Esophagus (tissue), 2 donors: Measurements from ENCODE around the gene CCDC57. TPM values are rescaled to one million over a fixed set of nuclear protein-coding genes. Genes with fewer than 3 reads are reported as not detected.
A peak's percentile ranks its signal among the peaks of the same experiment; 100 is the strongest.

Experiments
- H3K27ac ChIP-seq, 2 donors: one replicate each; pipeline ENCODE4 v1.5.1; 2013; ENCODE audit warnings: low read depth in 2 of 2, mild to moderate bottlenecking in 2 of 2, inconsistent platforms in 1 of 2, low read length in 1 of 2, moderate library complexity in 1 of 2
- H3K27me3 ChIP-seq, 2 donors: one replicate each; pipeline ENCODE4 v1.6.1; 2013; ENCODE audit warnings: low read length in 2 of 2, control low read depth in 1 of 2, mild to moderate bottlenecking in 1 of 2; ENCODE audit not compliant: insufficient read depth in 2 of 2, control insufficient read depth in 1 of 2
- H3K36me3 ChIP-seq, 2 donors: one replicate each; pipeline ENCODE4 v1.6.1; 2013; ENCODE audit warnings: low read length in 1 of 2; ENCODE audit not compliant: control insufficient read depth in 2 of 2, insufficient read depth in 2 of 2
- H3K4me1 ChIP-seq, 2 donors: one replicate each; pipeline ENCODE4 v1.6.1; 2013; ENCODE audit warnings: low read length in 1 of 2; ENCODE audit not compliant: control insufficient read depth in 2 of 2, insufficient read depth in 2 of 2
- H3K4me3 ChIP-seq, 2 donors: one replicate each; pipeline ENCODE4 v1.5.1; 2013; ENCODE audit warnings: low read length in 2 of 2, mild to moderate bottlenecking in 2 of 2, low read depth in 1 of 2, moderate library complexity in 1 of 2
- H3K9me3 ChIP-seq, 2 donors: one replicate each; pipeline ENCODE4 v1.6.1; 2013; ENCODE audit warnings: mild to moderate bottlenecking in 2 of 2, low read depth in 1 of 2, low read length in 1 of 2, moderate library complexity in 1 of 2; ENCODE audit not compliant: control insufficient read depth in 2 of 2, insufficient read depth in 1 of 2
- WGBS, 2 donors: extraction: QIAGEN DNeasy Blood & Tissue Kit; methylation state at CpG; one replicate each; pipeline ENCODE4 v1.1.7; 2013; 5-methylcytosine and 5-hydroxymethylcytosine counted together
- polyA plus RNA-seq, 2 donors: library from polyadenylated mRNA; stranded (reverse); fragments of 200-250 nt; gene quantifications; one replicate each; pipeline ENCODE4 v1.2.3, GENCODE V29; 2013
- donor health status: healthy with polysubstance abuse.
- donor health status: Bipolar disorder and iron deficiency.

Gene CCDC57
- polyA plus RNA-seq, 2 donors: 16.3 to 33.7 TPM

GRCh38 chr17:82157046-82158035 is 55.3 kb downstream of the CCDC57 start:
- H3K4me3 ChIP-seq: no peak overlapping the region
- WGBS, 2 donors: 88% methylated on average over 34 to 36 of the region's 36 CpGs
- H3K27ac ChIP-seq: no peak overlapping the region
- H3K36me3 ChIP-seq: peaks cover 0 to 6% of the 10 kb centered on the region in 2 donors
- H3K27me3 ChIP-seq: no peaks in the 10 kb centered on the region
- H3K9me3 ChIP-seq: no peaks in the 10 kb centered on the region
- H3K4me1 ChIP-seq: peaks cover 0 to 9% of the 10 kb centered on the region in 2 donors

GRCh38 chr17:82156284-82156925 is 56.2 kb downstream of the CCDC57 start:
- H3K36me3 ChIP-seq: peaks cover 0 to 6% of the 10 kb centered on the region in 2 donors
- no peak overlapping the region for H3K4me3 ChIP-seq
- no peak overlapping the region for H3K27ac ChIP-seq
- 92 to 94% methylated on average over 14 of the region's 14 CpGs for WGBS, 2 donors
- peaks cover 0 to 14% of the 10 kb centered on the region in 2 donors for H3K4me1 ChIP-seq
- no peaks in the 10 kb centered on the region for H3K9me3 ChIP-seq
- no peaks in the 10 kb centered on the region for H3K27me3 ChIP-seq

- Histone ChIP-seq H3K4me3 (no peak overlapping the region), H3K27ac (no peak overlapping the region), H3K4me1 (peaks cover 0 to 14% of the 10 kb centered on the region in 2 donors), H3K27me3 (no peaks in the 10 kb centered on the region), H3K9me3 (no peaks in the 10 kb centered on the region), H3K36me3 (peaks cover 0 to 6% of the 10 kb centered on the region in 2 donors)
- WGBS, 2 donors: 89 to 91% methylated on average over 9 of the region's 9 CpGs
These were observed 57.0 kb downstream of the CCDC57 start for GRCh38 chr17:82155606-82156005.

- H3K27ac ChIP-seq: no peak overlapping the region
- H3K9me3 ChIP-seq: no peaks in the 10 kb centered on the region
- 83 to 85% methylated on average over 27 of the region's 27 CpGs for WGBS, 2 donors
- H3K36me3 ChIP-seq: peaks cover 0 to 4% of the 10 kb centered on the region in 2 donors
- H3K4me1 ChIP-seq: peaks cover 0 to 14% of the 10 kb centered on the region in 2 donors
- no peaks in the 10 kb centered on the region for H3K27me3 ChIP-seq
- no peak overlapping the region for H3K4me3 ChIP-seq
These were observed 57.7 kb downstream of the CCDC57 start for GRCh38 chr17:82154881-82155331.

- Histone ChIP-seq H3K36me3 (peaks cover 0 to 4% of the 10 kb centered on the region in 2 donors), H3K9me3 (no peaks in the 10 kb centered on the region), H3K4me3 (no peak overlapping the region), H3K27ac (no peak overlapping the region), H3K4me1 (peaks cover 3 to 14% of the 10 kb centered on the region in 2 donors), H3K27me3 (no peaks in the 10 kb centered on the region)
- 44 to 55% methylated on average over 16 of the region's 16 CpGs for WGBS, 2 donors
These were observed 58.8 kb downstream of the CCDC57 start for GRCh38 chr17:82153745-82154375.

- Histone ChIP-seq H3K4me3 (no peak overlapping the region), H3K27me3 (no peaks in the 10 kb centered on the region), H3K4me1 (peaks cover 3 to 14% of the 10 kb centered on the region in 2 donors), H3K9me3 (no peaks in the 10 kb centered on the region), H3K36me3 (peaks cover 0 to 4% of the 10 kb centered on the region in 2 donors), H3K27ac (peak overlapping the region; percentile 30 to 79)
- 60 to 62% methylated on average over 6 of the region's 6 CpGs for WGBS, 2 donors
These were observed 59.3 kb downstream of the CCDC57 start for GRCh38 chr17:82153295-82153691.

GRCh38 chr17:82152556-82153294 is 59.9 kb downstream of the CCDC57 start:
- 50 to 70% methylated on average over 22 of the region's 22 CpGs for WGBS, 2 donors
- no peak overlapping the region for H3K4me3 ChIP-seq

GRCh38 chr17:82152114-82152513 is 60.5 kb downstream of the CCDC57 start:
- peaks cover 3 to 14% of the 10 kb centered on the region in 2 donors for H3K4me1 ChIP-seq
- H3K27me3 ChIP-seq: no peaks in the 10 kb centered on the region
- no peaks in the 10 kb centered on the region for H3K36me3 ChIP-seq
- peak overlapping the region; percentile 36 to 79 for H3K27ac ChIP-seq
- no peaks in the 10 kb centered on the region for H3K9me3 ChIP-seq
- WGBS, 2 donors: 78 to 80% methylated on average over 5 of the region's 5 CpGs
- no peak overlapping the region for H3K4me3 ChIP-seq

More at GRCh38 chr17:82152556-82153294, 59.9 kb downstream of the CCDC57 start:
- Histone ChIP-seq H3K9me3 (no peaks in the 10 kb centered on the region), H3K27ac (peak overlapping the region; percentile 36 to 79), H3K4me1 (peaks cover 3 to 14% of the 10 kb centered on the region in 2 donors), H3K36me3 (peaks cover 0 to 3% of the 10 kb centered on the region in 2 donors), H3K27me3 (no peaks in the 10 kb centered on the region)
